Measurements from ENCODE around the gene DIRAS3.
"Not testable (repeated sequence)": the region's sequence is repeated elsewhere in the genome, so short reads cannot be mapped to it uniquely, and the experiment has no call there.

The DIRAS3 gene

DNA sequence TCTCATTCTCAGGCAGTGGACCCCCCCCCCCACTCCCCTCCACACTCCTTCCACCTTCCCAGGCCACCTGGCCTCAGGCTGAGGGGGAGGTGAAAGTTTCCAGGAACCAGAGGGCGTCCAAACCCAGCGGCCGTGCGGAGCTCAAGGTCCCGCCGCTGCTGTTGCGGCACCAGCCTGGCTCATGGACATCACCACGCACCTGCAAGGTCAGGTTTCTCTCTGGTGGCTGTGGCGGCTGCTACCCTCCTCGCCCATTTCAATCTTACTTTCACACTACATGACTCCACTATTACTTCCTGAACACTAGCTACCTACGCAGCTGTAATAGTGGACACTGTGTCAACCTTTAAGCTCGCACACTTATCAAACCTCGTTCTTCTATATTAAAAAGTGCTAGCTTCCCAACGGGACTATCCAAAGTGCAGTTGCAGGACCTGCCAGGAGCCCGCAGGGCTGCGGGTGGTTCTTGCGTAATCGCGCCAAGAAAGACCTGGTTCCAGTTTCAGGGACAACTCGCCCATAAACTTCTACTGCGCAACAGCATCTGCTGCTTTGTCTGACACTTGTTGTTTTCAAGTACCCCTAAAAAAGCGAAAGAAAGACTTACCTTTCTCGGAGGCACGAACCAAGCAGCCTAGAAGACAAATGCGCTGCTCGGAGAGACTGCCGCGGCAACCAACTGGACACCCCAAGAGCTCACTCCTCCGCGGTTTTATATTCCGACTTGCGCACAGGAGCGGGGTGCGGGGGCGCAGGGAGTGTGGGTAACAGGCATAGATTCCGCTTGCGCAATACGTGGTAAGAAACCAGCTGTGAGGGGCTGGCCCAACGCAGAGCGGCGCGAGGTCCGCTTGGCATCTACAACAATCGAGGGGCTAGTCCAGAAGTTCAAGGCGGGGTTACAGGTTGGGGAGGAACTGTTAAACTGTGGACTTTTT lies at the start of gene DIRAS3:
DIRAS3 (minus strand) TSS at position 687 of the 938 bp plus-strand sequence. CDS start 3,330 bp downstream, outside the sequence.
- no peak for DNase-seq

- DNase-seq, result no peak
Measured at GRCh38 chr1:68093737-68094136, 43.3 kb upstream of the DIRAS3 start.

GRCh38 chr1:68087184-68087583 lies 36.8 kb upstream of the DIRAS3 start:
- DNase-seq, result no peak

DNA sequence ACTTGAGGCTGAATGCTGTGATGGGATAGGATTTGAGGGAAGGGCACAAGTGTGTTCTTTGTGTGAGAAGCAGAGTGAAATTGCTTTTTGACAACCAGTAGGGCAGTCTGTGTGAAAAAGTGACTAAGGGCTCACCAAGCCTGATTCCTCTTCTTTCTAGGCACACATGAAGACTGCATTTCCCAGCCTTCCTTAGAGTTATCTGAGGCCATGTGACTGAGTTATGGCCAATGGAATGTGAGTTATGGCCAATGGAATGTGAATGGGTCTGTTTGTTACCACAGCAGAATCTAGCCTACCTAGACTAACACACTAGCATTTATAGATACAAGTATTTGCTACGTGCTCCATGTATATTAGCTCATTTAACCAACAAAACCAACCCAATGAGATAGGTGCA lies 35.3 kb upstream of the DIRAS3 start:
- DNase-seq, result no peak

GRCh38 chr1:68083686-68084085 lies 33.3 kb upstream of the DIRAS3 start:
- no peak for DNase-seq

- no peak for DNase-seq
Measured at GRCh38 chr1:68081775-68082283, 31.4 kb upstream of the DIRAS3 start.

GRCh38 chr1:68078647-68079046 lies 28.2 kb upstream of the DIRAS3 start:
- no peak for DNase-seq

GRCh38 chr1:68074472-68074871 lies 24.0 kb upstream of the DIRAS3 start:
- no peak for DNase-seq

DNA sequence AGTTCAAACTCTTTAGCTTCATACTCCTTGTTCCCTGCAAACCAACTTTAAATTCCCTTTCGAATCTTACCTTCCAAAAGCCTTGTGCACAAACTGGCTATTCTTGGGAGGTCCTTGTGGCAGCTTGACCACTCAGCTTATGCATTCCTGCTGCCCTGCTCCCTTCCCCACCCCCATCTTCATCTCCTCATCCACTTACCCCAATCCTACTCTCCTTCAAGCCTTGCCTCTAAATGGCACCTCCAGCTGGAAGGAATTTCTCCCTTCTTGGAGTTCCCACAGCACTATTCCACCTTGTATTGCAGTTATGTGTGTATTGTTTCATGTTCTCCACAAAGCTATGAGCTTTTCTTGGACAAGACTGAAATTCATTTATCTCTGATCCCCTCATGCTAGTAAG lies 15.3 kb upstream of the DIRAS3 start:
- DNase-seq, result no peak

DNA sequence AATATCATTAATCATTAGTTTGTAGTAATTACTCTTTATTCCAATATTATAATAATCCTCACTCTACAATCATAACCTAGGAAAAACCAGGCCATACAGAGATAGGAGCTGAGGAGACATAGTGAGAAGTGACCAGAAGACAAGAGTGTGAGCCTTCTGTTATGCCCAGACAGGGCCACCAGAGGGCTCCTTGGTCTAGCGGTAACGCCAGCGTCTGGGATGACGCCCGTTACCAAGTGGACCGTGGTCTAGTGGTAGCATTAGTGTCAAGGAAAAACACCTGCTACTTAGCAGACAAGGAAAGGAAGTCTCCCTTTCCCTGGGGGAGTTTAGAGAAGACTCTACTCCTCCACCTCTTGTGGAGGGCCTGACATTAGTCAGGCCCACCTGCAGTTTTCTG lies 7.6 kb upstream of the DIRAS3 start:
- DNase-seq, result not testable (repeated sequence)

DNA sequence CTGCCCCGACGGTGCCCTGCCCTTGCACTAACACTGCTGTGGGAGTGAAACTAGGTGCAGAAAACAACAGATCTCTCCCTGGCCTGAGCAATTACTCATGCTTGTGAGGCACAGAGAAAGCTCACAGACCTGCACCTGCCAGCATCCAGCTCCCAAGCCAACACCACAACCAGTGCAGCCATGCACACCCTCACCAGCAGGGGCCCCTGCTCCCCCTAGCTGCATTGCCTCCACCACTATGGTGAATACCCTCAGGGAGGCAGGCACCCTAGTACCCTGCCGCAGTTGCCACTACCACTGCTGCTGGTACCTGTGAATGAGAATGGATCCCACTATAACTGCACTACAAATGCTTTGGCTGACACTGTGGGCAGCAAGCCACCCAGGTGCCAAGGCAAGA lies 7.1 kb upstream of the DIRAS3 start:
- DNase-seq, result no peak

- DNase-seq, result no peak
Measured at GRCh38 chr1:68057050-68057449, 6.6 kb upstream of the DIRAS3 start.

- no peak for DNase-seq
Measured at GRCh38 chr1:68051475-68051874, 1.0 kb upstream of the DIRAS3 start.

DNA sequence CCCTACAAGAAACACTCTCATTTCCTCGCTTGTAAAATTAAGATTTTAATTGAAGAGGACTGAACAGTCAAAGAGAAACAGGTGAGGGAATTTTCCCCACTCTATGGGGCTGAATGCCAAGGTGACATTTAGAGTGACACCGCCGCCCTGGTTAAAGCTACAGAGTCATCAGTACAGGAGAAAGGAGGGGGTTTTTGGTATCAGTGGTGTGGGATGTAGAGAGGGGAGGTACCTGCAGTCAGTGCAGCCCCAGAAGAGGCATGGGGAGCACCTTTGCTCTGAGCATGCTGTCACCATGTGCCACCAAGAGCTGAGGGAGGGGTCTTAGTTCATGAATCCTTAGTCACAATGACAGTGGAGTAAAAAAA lies 2.8 kb downstream of the DIRAS3 start:
- no peak for DNase-seq

DNA sequence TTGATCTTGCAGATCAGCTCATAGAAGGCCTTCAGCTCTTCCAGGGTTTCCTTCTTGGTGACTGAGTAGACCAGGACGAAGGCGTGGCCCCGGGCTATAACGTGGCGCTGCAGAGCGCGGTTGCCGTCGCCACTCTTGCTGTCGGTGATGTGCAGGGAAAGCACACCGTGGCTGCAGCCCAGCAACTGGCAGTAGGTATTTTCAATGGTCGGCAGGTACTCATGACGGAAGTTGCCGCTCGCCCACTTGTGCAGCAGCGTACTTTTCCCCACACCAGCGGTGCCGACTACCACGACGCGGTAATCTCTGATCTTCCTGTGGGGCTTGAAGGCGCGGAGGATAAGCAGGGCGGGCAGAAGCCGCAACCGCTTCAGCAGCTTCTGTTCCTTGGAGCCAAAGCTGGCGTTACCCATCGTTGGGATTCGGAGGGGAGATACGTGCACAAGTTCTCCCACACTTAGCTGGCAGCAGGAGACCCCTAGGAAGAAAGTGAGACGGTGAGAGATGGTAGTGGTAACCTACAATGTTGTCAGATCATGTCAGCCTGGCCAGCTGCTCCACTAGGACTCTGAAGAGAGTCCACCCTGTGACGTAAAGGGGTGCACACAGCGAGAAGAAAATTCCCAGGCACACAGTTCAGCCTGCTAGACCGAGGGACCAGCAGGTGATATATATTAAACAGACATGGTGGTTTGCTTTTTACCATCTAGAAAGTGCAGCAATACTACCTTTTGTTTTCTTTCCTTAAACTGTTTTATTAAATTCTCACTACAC lies 3.4 kb downstream of the DIRAS3 start:
- DNase-seq, result no peak

DNA sequence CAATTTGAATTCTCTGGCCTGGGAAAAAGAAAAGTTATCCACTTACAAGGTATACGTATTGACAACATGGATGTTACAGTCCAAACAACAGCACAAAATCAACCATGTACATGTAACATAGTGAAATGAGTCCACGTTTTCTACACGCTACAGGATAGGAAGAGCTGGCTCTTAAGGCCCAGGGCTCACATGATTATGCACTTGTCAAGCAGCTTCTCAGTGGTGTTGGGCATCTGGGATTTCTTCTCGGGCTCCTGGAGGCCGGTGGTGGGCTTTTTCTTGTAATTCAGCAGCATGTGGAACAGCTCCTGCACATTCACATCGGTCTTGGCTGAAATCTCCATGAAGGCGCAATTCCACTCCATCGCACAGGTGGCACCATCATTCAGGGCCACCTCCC lies 4.0 kb downstream of the DIRAS3 start:
- no peak for DNase-seq

DNA sequence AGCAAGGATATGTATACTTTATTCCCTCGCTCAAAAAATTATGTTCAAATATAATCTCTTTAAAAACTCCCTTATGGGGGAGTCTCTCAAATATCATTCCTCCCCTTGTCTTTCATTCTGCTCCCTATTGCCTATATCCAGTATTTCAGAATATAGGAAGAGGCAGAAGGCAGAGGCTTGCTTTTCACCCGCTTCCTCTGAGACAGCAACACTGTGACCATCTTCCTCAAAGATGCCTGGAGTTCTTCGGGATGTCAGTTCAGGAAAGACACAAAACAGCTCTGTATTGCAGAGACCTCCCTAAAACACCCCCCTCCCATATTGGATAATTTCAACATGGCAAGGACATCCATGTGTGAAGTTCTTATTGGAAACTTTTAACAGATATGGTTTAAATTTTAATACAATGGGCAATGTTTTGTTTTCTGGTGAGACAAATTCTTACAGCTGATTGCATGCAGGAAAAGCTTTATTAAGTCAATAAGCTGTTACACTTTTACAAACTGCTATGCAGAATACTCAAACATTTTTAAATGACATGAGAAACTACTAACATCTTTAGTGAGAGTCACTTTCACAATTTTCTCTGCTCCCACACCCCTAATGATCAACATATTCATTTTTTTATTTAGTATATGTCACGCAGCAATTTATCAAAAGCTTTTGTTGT lies 4.8 kb downstream of the DIRAS3 start:
- no peak for DNase-seq

- DNase-seq, result no peak
Measured at GRCh38 chr1:68043443-68044090, 6.9 kb downstream of the DIRAS3 start.

- DNase-seq, result no peak
Measured at GRCh38 chr1:68036946-68037345, 13.5 kb downstream of the DIRAS3 start.

- DNase-seq, result no peak
Measured at GRCh38 chr1:68029444-68029843, 21.0 kb downstream of the DIRAS3 start.

GRCh38 chr1:68028566-68028965 lies 21.9 kb downstream of the DIRAS3 start:
- no peak for DNase-seq

DNA sequence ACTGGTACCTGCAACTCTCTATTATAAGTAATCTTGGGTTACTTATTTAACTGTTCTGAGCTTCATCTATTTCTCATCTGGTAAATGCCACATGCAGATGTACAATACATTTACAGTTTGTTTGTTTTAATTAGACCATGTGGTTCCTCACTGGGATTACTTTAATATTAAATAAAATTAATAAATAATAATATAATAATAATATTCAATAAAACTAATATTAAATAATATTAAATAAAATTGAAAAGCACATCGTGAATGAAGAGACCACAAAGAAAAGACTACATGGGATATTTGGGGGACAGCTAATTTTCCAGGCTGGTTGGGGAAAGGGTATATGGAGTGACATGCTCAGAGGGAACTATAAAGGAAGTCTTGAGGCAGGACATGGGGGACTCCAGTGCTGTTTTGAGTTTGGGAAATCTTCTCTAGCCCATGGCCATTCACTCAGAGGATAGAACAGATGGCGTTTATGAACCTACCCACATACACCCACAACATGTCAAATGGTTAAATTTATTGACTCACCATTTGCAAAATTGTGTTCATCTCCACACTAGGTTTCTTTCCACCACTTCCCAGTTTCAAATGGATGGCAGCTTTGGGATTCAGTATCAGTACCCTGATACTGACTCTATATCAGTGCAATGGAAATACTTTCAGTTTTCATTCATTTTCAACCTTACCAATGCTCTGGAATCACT lies 25.6 kb downstream of the DIRAS3 start:
- no peak for DNase-seq
